Transverse colon (tissue), 4 donors: ENCODE results near the gene PLXNC1. TPM values are rescaled to one million over a fixed set of nuclear protein-coding genes. Genes with fewer than 3 reads are reported as not detected.

Source experiments
- DNase-seq: peaks from one replicate; pipeline ENCODE4 v3.0.0-alpha.2; 2019
- H3K27ac ChIP-seq, 4 donors: fragments of 200-600 bp; sonication (generic); 2 replicates each; pipeline ENCODE4 v1.5.1; 2016 to 2018; ENCODE audit warnings: inconsistent platforms in 4 of 4
- H3K27me3 ChIP-seq: fragments of 200-600 bp; sonication (generic); 2 replicates; pipeline ENCODE4 v1.5.1; 2017; ENCODE audit warnings: inconsistent platforms
- H3K36me3 ChIP-seq, 4 donors: fragments of 200-600 bp; sonication (generic); 2 replicates each; pipeline ENCODE4 v1.5.1; 2017 to 2019; ENCODE audit warnings: inconsistent platforms in 4 of 4
- H3K4me1 ChIP-seq, 4 donors: fragments of 200-600 bp; sonication (generic); 2 replicates each; pipeline ENCODE4 v1.5.1; 2017 to 2020; ENCODE audit warnings: inconsistent platforms in 4 of 4
- H3K4me3 ChIP-seq, 4 donors: fragments of 200-600 bp; sonication (generic); 1 replicate in 1 of 4; 2 replicates in 3 of 4; pipeline versions ENCODE4 v1.5.1 to v1.6.1; 2017 to 2019; ENCODE audit warnings: inconsistent platforms in 4 of 4
- H3K9me3 ChIP-seq, 2 donors: fragments of 200-600 bp; sonication (generic); 2 replicates each; pipeline ENCODE4 v1.5.1; 2017 to 2019; ENCODE audit warnings: inconsistent platforms in 2 of 2
- CTCF ChIP-seq, 5 experiments: fragments of 200-600 bp in 3 of 5; fragments of 450-650 bp in 2 of 5; sonication (generic) in 3 of 5; IDR thresholded peaks; 1 replicate in 2 of 5; 2 replicates in 3 of 5; pipeline ENCODE4 v1.5.1; 2016 to 2017; ENCODE audit warnings: antibody characterized with exemption in 5 of 5, inconsistent platforms in 3 of 5, mild to moderate bottlenecking in 2 of 5, moderate library complexity in 1 of 5
- EP300 ChIP-seq: sonication (generic); formaldehyde crosslinking; IDR thresholded peaks from one replicate; pipeline ENCODE4 v1.6.1; 2017; ENCODE audit warnings: antibody characterized with exemption, low read depth
- POLR2A ChIP-seq: fragments of 450-650 bp; IDR thresholded peaks from one replicate; pipeline ENCODE4 v1.6.1; 2016; ENCODE audit warnings: antibody characterized with exemption, mild to moderate bottlenecking, moderate library complexity
- POLR2AphosphoS5 ChIP-seq, 3 donors: sonication (generic); formaldehyde crosslinking; IDR thresholded peaks; one replicate each; pipeline ENCODE4 v1.6.1; 2016; ENCODE audit warnings: antibody characterized with exemption in 3 of 3
- WGBS, 2 donors: methylation state at CpG; one replicate each; pipeline ENCODE4 v1.1.5; 2018; ENCODE audit warnings: low coverage in 1 of 2; 5-methylcytosine and 5-hydroxymethylcytosine counted together
- in situ Hi-C, 4 donors: fragments of 200-750 bp; cut with MboI; loops; one replicate each; pipeline versions ENCODE4 v1.15.0 to v1.15.1; 2017; ENCODE audit warnings: low sequenced_read_pairs in 3 of 4, low pct_ligation_motif_present in 1 of 4, low pct_unique_long_range_greater_than_20kb in 1 of 4
- intact Hi-C: fragments of 100-400 bp; cut with DNase I; formaldehyde crosslinking; loops from one replicate; pipeline ENCODE4 v1.15.1; 2023; ENCODE audit warnings: low total_unique reads
- total RNA-seq, 4 donors: library from RNA; depleted of rRNA; stranded (reverse); fragments of >200 nt; gene quantifications; one replicate each; pipeline ENCODE4 v1.1.0, GENCODE V29; 2016

Gene PLXNC1
- total RNA-seq, 4 donors from 2014 or later = 3.3 to 12.7 (median 6.8) TPM

- Histone ChIP-seq H3K4me3 (no peak overlapping the region), H3K9me3 (no peaks in the 10 kb centered on the region), H3K27ac (no peak overlapping the region), H3K36me3 (no peaks in the 10 kb centered on the region), H3K27me3 (no peaks in the 10 kb centered on the region), H3K4me1 (peaks cover 7 to 22% (median 12%) of the 10 kb centered on the region in 4 donors)
- TF ChIP-seq POLR2A = no peak
- TF ChIP-seq CTCF (IDR thresholded peaks at IDR 0.05) = no peak
- 67 to 68% methylated on average over 2 of the region's 2 CpGs for WGBS, 2 donors
- no peak for DNase-seq
- intact Hi-C loops (no loop called here), in situ Hi-C loops (no loop called here)
Measured at GRCh38 chr12:94258593-94258992, 110.2 kb downstream of the PLXNC1 start.

- H3K9me3 ChIP-seq = no peaks in the 10 kb centered on the region
- no peaks in the 10 kb centered on the region for H3K27me3 ChIP-seq
- H3K4me1 ChIP-seq = peaks cover 7 to 29% (median 12%) of the 10 kb centered on the region in 4 donors
- H3K4me3 ChIP-seq = no peak overlapping the region
- 92 to 94% methylated on average over 3 of the region's 3 CpGs for WGBS, 2 donors
- in situ Hi-C loops = no loop called here
- intact Hi-C loops = no loop called here
- no peak overlapping the region for H3K27ac ChIP-seq
- no peak for DNase-seq
- TF ChIP-seq EP300 (no peak), POLR2A (no peak), CTCF (IDR thresholded peaks at IDR 0.05) (no peak), POLR2AphosphoS5 (IDR thresholded peaks at IDR 0.05) (no peak)
- no peaks in the 10 kb centered on the region for H3K36me3 ChIP-seq
Measured at GRCh38 chr12:94260017-94260416, 111.6 kb downstream of the PLXNC1 start.

GRCh38 chr12:94260717-94261116 lies 112.3 kb downstream of the PLXNC1 start:
- in situ Hi-C loops = no loop called here
- no peak overlapping the region for H3K27ac ChIP-seq
- peaks cover 7 to 29% (median 12%) of the 10 kb centered on the region in 4 donors for H3K4me1 ChIP-seq
- intact Hi-C loops = no loop called here
- no peak overlapping the region for H3K4me3 ChIP-seq
- H3K27me3 ChIP-seq = no peaks in the 10 kb centered on the region
- H3K36me3 ChIP-seq = no peaks in the 10 kb centered on the region
- TF ChIP-seq POLR2AphosphoS5 (IDR thresholded peaks at IDR 0.05) (no peak), EP300 (no peak), POLR2A (no peak)
- no peaks in the 10 kb centered on the region for H3K9me3 ChIP-seq
- 94 to 100% methylated on average over 4 to 13 of the region's 13 CpGs for WGBS, 2 donors
- DNase-seq = no peak

- peak overlapping the region in 3 of 4 donors; percentile 69 to 78 (median 77) for H3K27ac ChIP-seq
Measured at GRCh38 chr12:94261119-94261518, 112.7 kb downstream of the PLXNC1 start.

More at GRCh38 chr12:94261119-94261518, 112.7 kb downstream of the PLXNC1 start:
- 94 to 100% methylated on average over 2 of the region's 2 CpGs for WGBS, 2 donors
- intact Hi-C loops (no loop called here), in situ Hi-C loops (no loop called here)
- Histone ChIP-seq H3K9me3 (no peaks in the 10 kb centered on the region), H3K4me3 (no peak overlapping the region), H3K36me3 (no peaks in the 10 kb centered on the region), H3K4me1 (peaks cover 7 to 29% (median 12%) of the 10 kb centered on the region in 4 donors), H3K27me3 (no peaks in the 10 kb centered on the region)
- TF ChIP-seq POLR2AphosphoS5 (IDR thresholded peaks at IDR 0.05) (no peak), EP300 (no peak), CTCF (IDR thresholded peaks at IDR 0.05) (no peak), POLR2A (no peak)
- DNase-seq = no peak
